ENCODE measurements around the gene AFG1L. TPM values are rescaled to one million over a fixed set of nuclear protein-coding genes. Genes with fewer than 3 reads are reported as not detected.

The AFG1L gene
- total and polyA plus RNA-seq, 8 donors, result 0.45 to 18.5 (median 2.9) TPM; not detected in 1

GRCh38 chr6:108250240-108250866 lies 44.5 kb upstream of the AFG1L start:
- intact Hi-C loops (cut with DNase I; ENCODE audit: low total_unique reads), result no loop called here
- TF ChIP-seq POLR2AphosphoS5 (IDR thresholded peaks at IDR 0.05) (no peak), EP300 (IDR thresholded peaks at IDR 0.05) (no peak), POLR2A (IDR thresholded peaks at IDR 0.05) (no peak), CTCF (IDR thresholded peaks at IDR 0.05) (no peak)
- Histone ChIP-seq H3K27me3 (no peaks in the 10 kb centered on the region), H3K27ac (no peak overlapping the region), H3K9me3 (no peaks in the 10 kb centered on the region), H3K4me1 (peaks cover 21 to 66% (median 43%) of the 10 kb centered on the region in 4 donors), H3K4me3 (no peak overlapping the region), H3K36me3 (peaks cover 0 to 6% (median 2%) of the 10 kb centered on the region in 4 donors)
- 70 to 78% (median 74%) methylated on average over 2 of the region's 2 CpGs for WGBS, 5 donors
- no peak for DNase-seq

- no peak for DNase-seq
- intact Hi-C loops (cut with DNase I; ENCODE audit: low total_unique reads), result no loop called here
- no peak for TF ChIP-seq POLR2AphosphoS5 (IDR thresholded peaks at IDR 0.05)
- no peak for TF ChIP-seq POLR2A (IDR thresholded peaks at IDR 0.05)
- no peak for TF ChIP-seq CTCF (IDR thresholded peaks at IDR 0.05)
- no peak for TF ChIP-seq EP300 (IDR thresholded peaks at IDR 0.05)
- Histone ChIP-seq H3K27ac (no peak overlapping the region), H3K36me3 (peaks cover 0 to 10% (median 6%) of the 10 kb centered on the region in 4 donors), H3K4me1 (peaks cover 21 to 73% (median 47%) of the 10 kb centered on the region in 4 donors), H3K27me3 (no peaks in the 10 kb centered on the region), H3K9me3 (no peaks in the 10 kb centered on the region), H3K4me3 (no peak overlapping the region)
- 38 to 69% (median 48%) methylated on average over 2 of the region's 2 CpGs for WGBS, 5 donors
Observed at GRCh38 chr6:108251252-108251651, 43.6 kb upstream of the AFG1L start.

GRCh38 chr6:108252055-108252454 lies 42.8 kb upstream of the AFG1L start:
- DNase-seq, result no peak
- intact Hi-C loops (cut with DNase I; ENCODE audit: low total_unique reads), result no loop called here

GRCh38 chr6:108253241-108253640 lies 41.6 kb upstream of the AFG1L start:
- Histone ChIP-seq H3K4me3 (no peak overlapping the region), H3K27me3 (no peaks in the 10 kb centered on the region), H3K4me1 (peaks cover 27 to 93% (median 61%) of the 10 kb centered on the region in 4 donors), H3K36me3 (peaks cover 0 to 17% (median 7%) of the 10 kb centered on the region in 4 donors), H3K9me3 (no peaks in the 10 kb centered on the region), H3K27ac (no peak overlapping the region)
- no peak for DNase-seq
- intact Hi-C loops (cut with DNase I; ENCODE audit: low total_unique reads), result no loop called here
- WGBS, 5 donors, result 92 to 100% (median 100%) methylated on average over 1 of the region's 1 CpG
- TF ChIP-seq POLR2A (IDR thresholded peaks at IDR 0.05) (no peak), CTCF (IDR thresholded peaks at IDR 0.05) (no peak), POLR2AphosphoS5 (IDR thresholded peaks at IDR 0.05) (no peak), EP300 (IDR thresholded peaks at IDR 0.05) (no peak)

More at GRCh38 chr6:108252055-108252454, 42.8 kb upstream of the AFG1L start:
- TF ChIP-seq POLR2AphosphoS5 (IDR thresholded peaks at IDR 0.05) (no peak), CTCF (IDR thresholded peaks at IDR 0.05) (no peak), POLR2A (IDR thresholded peaks at IDR 0.05) (no peak), EP300 (IDR thresholded peaks at IDR 0.05) (no peak)
- no peak overlapping the region for H3K4me3 ChIP-seq
- H3K27me3 ChIP-seq, result no peaks in the 10 kb centered on the region
- H3K36me3 ChIP-seq, result peaks cover 0 to 10% (median 7%) of the 10 kb centered on the region in 4 donors
- no peaks in the 10 kb centered on the region for H3K9me3 ChIP-seq
- peaks cover 21 to 81% (median 52%) of the 10 kb centered on the region in 4 donors for H3K4me1 ChIP-seq
- no peak overlapping the region for H3K27ac ChIP-seq
- WGBS, 5 donors, result 82 to 93% (median 90%) methylated on average over 5 of the region's 5 CpGs

Measured in stomach (tissue), 9 donors.